GM13977 (cell line): ENCODE results near the gene CRIM1.

Source experiments
- DNase-seq: peaks from one replicate; pipeline ENCODE4 v3.0.0; 2012; ENCODE audit warnings: low spot score
- CTCF ChIP-seq: IDR thresholded peaks from 2 replicates; pipeline ENCODE4 v1.5.1; 2012; ENCODE audit warnings: mild to moderate bottlenecking, control low read depth; ENCODE audit not compliant: insufficient read depth; ENCODE audit errors: extremely low read depth, missing control alignments
- in situ Hi-C: fragments of 300-500 bp; cut with MboI; formaldehyde crosslinking; loops from one replicate; pipeline ENCODE4 v1.12.0; 2022; ENCODE audit warnings: low sequenced_read_pairs, low pct_unique_long_range_greater_than_20kb, mixed read lengths, inconsistent platforms; ENCODE audit not compliant: unreplicated experiment

The CRIM1 gene

GRCh38 chr2:36379710-36380448 is 24.3 kb downstream of the CRIM1 start:
- in situ Hi-C loops = no loop called here
- no peak for DNase-seq
- no peak for TF ChIP-seq CTCF

- no peak for DNase-seq
- in situ Hi-C loops = no loop called here
- no peak for TF ChIP-seq CTCF
Observed at GRCh38 chr2:36380624-36381481, 25.3 kb downstream of the CRIM1 start.

- no peak for TF ChIP-seq CTCF
- DNase-seq = no peak
- in situ Hi-C loops = no loop called here
Observed at GRCh38 chr2:36381993-36382392, 26.4 kb downstream of the CRIM1 start.

GRCh38 chr2:36382472-36382871 is 26.9 kb downstream of the CRIM1 start:
- TF ChIP-seq CTCF = no peak

GRCh38 chr2:36383726-36384125 is 28.1 kb downstream of the CRIM1 start:
- no peak for TF ChIP-seq CTCF
- in situ Hi-C loops = no loop called here

More at GRCh38 chr2:36382472-36382871, 26.9 kb downstream of the CRIM1 start:
- no peak for DNase-seq
- in situ Hi-C loops = no loop called here

GRCh38 chr2:36384454-36384853 is 28.9 kb downstream of the CRIM1 start:
- no peak for DNase-seq
- no peak for TF ChIP-seq CTCF
- in situ Hi-C loops = no loop called here

More at GRCh38 chr2:36383726-36384125, 28.1 kb downstream of the CRIM1 start:
- no peak for DNase-seq
